Mammary epithelial cell (primary cell): ENCODE data around the gene UCHL5.

Experiments
- CTCF ChIP-seq, 2 donors: IDR thresholded peaks in 1 of 2; conservative IDR thresholded peaks in 1 of 2; 2 replicates each; pipeline ENCODE4 v1.5.1; 2011 to 2012; ENCODE audit warnings: inconsistent platforms in 2 of 2, low read length in 2 of 2, mild to moderate bottlenecking in 2 of 2, control low read depth in 1 of 2, low read depth in 1 of 2; ENCODE audit not compliant: insufficient read depth in 1 of 2; ENCODE audit errors: extremely low read depth in 1 of 2
- EZH2 ChIP-seq: IDR thresholded peaks from 2 replicates; pipeline ENCODE4 v1.6.1; 2012; ENCODE audit warnings: low read length, inconsistent platforms, borderline replicate concordance

- TF ChIP-seq CTCF (conservative IDR thresholded peaks at IDR 0.05 in 1 of 2, IDR thresholded peaks at IDR 0.05 in 1 of 2; ENCODE audit: extremely low read depth in 1 of 2, insufficient read depth in 1 of 2, low read depth in 1 of 2, low read length in 2 of 2) (no peak), EZH2 (no peak)
These were observed 46.6 kb upstream of the UCHL5 start for GRCh38 chr1:193105821-193106177.
